HepG2 (cell line): ENCODE results near the gene SLC39A1. TPM values are rescaled to one million over a fixed set of nuclear protein-coding genes. Genes with fewer than 3 reads are reported as not detected.

Experiments used
- CC2D1A ChIP-seq: sonication (generic); formaldehyde crosslinking; IDR thresholded peaks from 2 replicates; pipeline ENCODE4 v1.8.1; 2023; ENCODE audit warnings: mild to moderate bottlenecking, missing genetic modification reagents
- DNMT3B ChIP-seq: conservative IDR thresholded peaks from 2 replicates; pipeline ENCODE4 v1.6.1; 2016; ENCODE audit warnings: missing biosample characterization, control low read depth
- ETV6 ChIP-seq: sonication (generic); formaldehyde crosslinking; conservative IDR thresholded peaks from 2 replicates; pipeline ENCODE4 v1.4.0; 2020; ENCODE audit warnings: missing genetic modification reagents
- GTF3A ChIP-seq: sonication (generic); formaldehyde crosslinking; conservative IDR thresholded peaks from 2 replicates; pipeline ENCODE4 v1.4.0; 2020; ENCODE audit warnings: mild to moderate bottlenecking, missing genetic modification reagents
- KDM1A ChIP-seq: IDR thresholded peaks from 2 replicates; pipeline ENCODE4 v1.6.1; 2016; ENCODE audit warnings: missing compliant biosample characterization
- KLF6 ChIP-seq: IDR thresholded peaks from 2 replicates; pipeline ENCODE4 v1.8.0; 2016; ENCODE audit warnings: missing biosample characterization, missing genetic modification reagents
- LRRFIP1 ChIP-seq: sonication (generic); formaldehyde crosslinking; conservative IDR thresholded peaks from 2 replicates; pipeline ENCODE4 v1.4.0; 2020; ENCODE audit warnings: missing genetic modification reagents
- MAFF ChIP-seq: IDR thresholded peaks from 2 replicates; pipeline ENCODE4 v1.6.1; 2011; ENCODE audit warnings: low read depth, low read length, improper control_type of control experiment
- MED13 ChIP-seq: sonication (generic); formaldehyde crosslinking; IDR thresholded peaks from 2 replicates; pipeline ENCODE4 v1.5.0; 2020; ENCODE audit warnings: missing genetic modification reagents
- MEIS2 ChIP-seq: sonication (generic); formaldehyde crosslinking; IDR thresholded peaks from 2 replicates; pipeline ENCODE4 v1.9.0; 2021; ENCODE audit warnings: mild to moderate bottlenecking, missing genetic modification reagents
- MTF2 ChIP-seq: sonication (generic); formaldehyde crosslinking; IDR thresholded peaks from 2 replicates; pipeline ENCODE4 v1.5.0; 2020; ENCODE audit warnings: missing genetic modification reagents, borderline replicate concordance
- MYNN ChIP-seq: sonication (generic); formaldehyde crosslinking; IDR thresholded peaks from 2 replicates; pipeline ENCODE4 v1.4.0; 2020; ENCODE audit warnings: mild to moderate bottlenecking, low read depth, missing genetic modification reagents
- PCBP2 ChIP-seq: fragments of 200-400 bp; formaldehyde crosslinking; optimal IDR thresholded peaks from 2 replicates; pipeline ENCODE3; 2018; ENCODE audit warnings: low read length, low read depth; ENCODE audit not compliant: poor library complexity, severe bottlenecking
- PLRG1 ChIP-seq: fragments of 450-650 bp; conservative IDR thresholded peaks from 2 replicates; pipeline ENCODE4 v1.6.1; 2016
- RBM22 ChIP-seq: fragments of 200-400 bp; formaldehyde crosslinking; optimal IDR thresholded peaks from 2 replicates; pipeline ENCODE3; 2017; ENCODE audit warnings: mild to moderate bottlenecking, low read length, moderate library complexity
- SALL2 ChIP-seq: sonication (generic); formaldehyde crosslinking; IDR thresholded peaks from 2 replicates; pipeline ENCODE4 v1.8.1; 2023; ENCODE audit warnings: mild to moderate bottlenecking, missing genetic modification reagents, inconsistent platforms
- THAP8 ChIP-seq: sonication (generic); formaldehyde crosslinking; IDR thresholded peaks from 2 replicates; pipeline ENCODE4 v1.5.1; 2020; ENCODE audit warnings: missing genetic modification reagents, mild to moderate bottlenecking, borderline replicate concordance
- ZBTB7A ChIP-seq: sonication (generic); formaldehyde crosslinking; IDR thresholded peaks from 2 replicates; pipeline ENCODE4 v1.8.0; 2022; ENCODE audit warnings: mild to moderate bottlenecking, missing genetic modification reagents
- ZFP91 ChIP-seq: sonication (generic); formaldehyde crosslinking; IDR thresholded peaks from 2 replicates; pipeline ENCODE4 v1.9.0; 2022; ENCODE audit warnings: missing genetic modification reagents, mild to moderate bottlenecking, borderline replicate concordance
- ZNF263 ChIP-seq: sonication (generic); formaldehyde crosslinking; IDR thresholded peaks from 2 replicates; pipeline ENCODE4 v1.4.0; 2020; ENCODE audit warnings: missing genetic modification reagents
- ZNF710 ChIP-seq: sonication (generic); formaldehyde crosslinking; IDR thresholded peaks from 2 replicates; pipeline ENCODE4 v1.5.0; 2020; ENCODE audit warnings: mild to moderate bottlenecking, missing genetic modification reagents, borderline replicate concordance
- ZNF781 ChIP-seq: sonication (generic); formaldehyde crosslinking; IDR thresholded peaks from 2 replicates; pipeline ENCODE4 v1.5.1; 2020; ENCODE audit warnings: borderline replicate concordance, mild to moderate bottlenecking, missing genetic modification reagents; ENCODE audit errors: not compliant biosample characterization
- ZNF790 ChIP-seq: sonication (generic); formaldehyde crosslinking; IDR thresholded peaks from 2 replicates; pipeline ENCODE4 v1.8.0; 2022; ENCODE audit warnings: missing genetic modification reagents, mild to moderate bottlenecking, borderline replicate concordance
- polyA plus RNA-seq, 8 experiments: library from polyadenylated mRNA; depleted of rRNA in 3 of 8; stranded (reverse) in 7 of 8; unstranded in 1 of 8; fragments of >200 nt; fragmentation: Illumina TruSeq in 4 of 8; extraction: Trizol in 4 of 8; gene quantifications; 2 replicates each; pipeline versions ENCODE4 v1.2.1 to v1.2.3, GENCODE V29; 2011 to 2016; ENCODE audit warnings: low read depth in 4 of 8, missing spikeins in 1 of 8, mixed read lengths in 1 of 8; ENCODE audit not compliant: insufficient read depth in 1 of 8
- total RNA-seq, 5 experiments: library from RNA; depleted of rRNA; stranded (reverse); fragments of >200 nt; fragmentation: Illumina TruSeq; extraction: Trizol; gene quantifications; 2 replicates each; pipeline ENCODE4 v1.2.3, GENCODE V29; 2016; ENCODE audit warnings: low read depth in 1 of 5

SLC39A1 gene
- total and polyA plus RNA-seq, 2 of the 13 experiments (the other 11 are each of a cell fraction or from before 2014, with no cell fraction given): 71.2 to 78.4 TPM

- TF ChIP-seq MEIS2 (peak; percentile 52), RBM22 (no peak), PCBP2 (no peak), ETV6 (CRISPR knock-in tag) (peak; percentile 93), ZNF781 (CRISPR knock-in tag) (peak; percentile 79), ZNF790 (no peak), ZBTB7A (CRISPR knock-in tag) (peak; percentile 62; the same call in 1 of the 2 replicates), MYNN (CRISPR knock-in tag) (no peak; the same call in 1 of the 2 replicates), KDM1A (CRISPR knock-in tag) (no peak), MAFF (0 out of 2 replicates have a peak, but pooled peaks have one; percentile 14), GTF3A (CRISPR knock-in tag) (no peak), ZFP91 (peak; percentile 90), CC2D1A (no peak), DNMT3B (CRISPR knock-in tag) (no peak), SALL2 (CRISPR knock-in tag) (peak; percentile 68; the same call in 1 of the 2 replicates), ZNF263 (CRISPR knock-in tag) (peak; percentile 57), MED13 (CRISPR knock-in tag) (no peak), PLRG1 (no peak), THAP8 (CRISPR knock-in tag) (0 out of 2 replicates have a peak, but pooled peaks have one; percentile 28), MTF2 (CRISPR knock-in tag) (no peak), ZNF710 (CRISPR knock-in tag) (peak; percentile 58; the same call in 1 of the 2 replicates), LRRFIP1 (CRISPR knock-in tag) (no peak), KLF6 (peak; percentile 86)
These were observed 4.0 kb upstream of the SLC39A1 start, which contains the start of gene CREB3L4 (continued) for GRCh38 chr1:153967107-153967999.
